ENCODE data around the gene ARL3. TPM values are rescaled to one million over a fixed set of nuclear protein-coding genes. Genes with fewer than 3 reads are reported as not detected.

ARL3 gene
- total RNA-seq, 1 experiment from 2014 or later: 13.3 TPM

- H3K79me2 ChIP-seq (ENCODE audit: insufficient read depth, low read length): 0 out of 2 replicates have a peak, but pooled peaks cover 3% of the 10 kb centered on the region
- no peaks in the 10 kb centered on the region for H4K20me1 ChIP-seq (ENCODE audit: insufficient read depth)
- H3K27ac ChIP-seq (ENCODE audit: low read depth, low read length): no peak overlapping the region
- ChIA-PET POLR2A (interaction anchor here (0.6 to 1.8 kb wide), 2 partner anchors 10 kb away, joined by 3 to 5 read pairs; partner anchors contain the start of gene WBP1L), CTCF (interaction anchor here (2.8 kb wide), 1 partner anchor 149 kb away, joined by 6 read pairs; no protein-coding TSS in a partner anchor), RAD21 (ENCODE audit: low non-redundant PET in 1 of 2, low total read pairs in 2 of 2, uncharacterized antibody in 2 of 2, unreplicated experiment in 2 of 2) (no interaction called here)
- no TSS peak for BruUV-seq (replicated peaks)
- no peak overlapping the region for H3K9ac ChIP-seq (ENCODE audit: low read length)
- no peak overlapping the region for H3K4me2 ChIP-seq (ENCODE audit: low read length)
- no peak overlapping the region for H2AFZ ChIP-seq (ENCODE audit: low read depth, low read length, poor library complexity, severe bottlenecking)
- DNase-seq (ENCODE audit: low read depth, low spot score) (no peak), ATAC-seq (peak; percentile 95)
- intact Hi-C loops (cut with micrococcal nuclease): no loop called here
- H3K9me3 ChIP-seq (ENCODE audit: control insufficient read depth in 1 of 2, insufficient read depth in 1 of 2, low read depth in 1 of 2, low read length in 2 of 2): no peaks in the 10 kb centered on the region
- no peak overlapping the region for H3K4me3 ChIP-seq (replicated peaks in 1 of 2; ENCODE audit: low read depth in 1 of 2, low read length in 2 of 2)
- no peaks in the 10 kb centered on the region for H3K9me2 ChIP-seq (ENCODE audit: insufficient read depth)
- H3K4me1 ChIP-seq (ENCODE audit: control insufficient read depth in 1 of 2, insufficient read depth in 2 of 2, low read length in 2 of 2): peaks cover 0 to 10% of the 10 kb centered on the region in 2 experiments; a peak in 2 of 4 replicates
- TF ChIP-seq CBX3 (IDR thresholded peaks at IDR 0.05; ENCODE audit: low read depth) (no peak), CTCF (IDR thresholded peaks at IDR 0.05 in 2 of 3, conservative IDR thresholded peaks at IDR 0.05 in 1 of 3; ENCODE audit: borderline replicate concordance in 1 of 3, insufficient read depth in 1 of 3, low read depth in 2 of 3, low read length in 2 of 3) (peak in 2 of 3 experiments; percentile 72 to 76; a peak in 4 of 6 replicates), POLR2A (IDR thresholded peaks at IDR 0.05; ENCODE audit: borderline replicate concordance, extremely low read depth, insufficient read depth, insufficient read length) (no peak), EZH2 (IDR thresholded peaks at IDR 0.05) (no peak), TCF7L2 (IDR thresholded peaks at IDR 0.05; ENCODE audit: borderline replicate concordance, extremely low read depth, insufficient read depth, insufficient read length) (no peak), YY1 (IDR thresholded peaks at IDR 0.05; ENCODE audit: extremely low read depth, insufficient replicate concordance, low read depth, low read length) (peak; percentile 12), FOSL1 (IDR thresholded peaks at IDR 0.05; ENCODE audit: low read depth) (no peak), ELF1 (IDR thresholded peaks at IDR 0.05; ENCODE audit: borderline replicate concordance, low read depth) (no peak), SRF (IDR thresholded peaks at IDR 0.05; ENCODE audit: low read depth) (no peak), POLR2AphosphoS5 (IDR thresholded peaks at IDR 0.05; ENCODE audit: low read depth, low read length) (no peak), JUND (IDR thresholded peaks at IDR 0.05) (no peak)
- H3K36me3 ChIP-seq (ENCODE audit: control insufficient read depth in 1 of 2, insufficient read depth in 2 of 2, low read length in 2 of 2): no peaks in the 10 kb centered on the region
- no peaks in the 10 kb centered on the region for H3K27me3 ChIP-seq (ENCODE audit: insufficient read depth, low read length)
Measured at GRCh38 chr10:102752934-102753664, 38.9 kb upstream of the ARL3 start.

All from HCT116 (cell line).